Lower lobe of right lung (tissue), 2 donors: ENCODE measurements around the gene PTPMT1. TPM values are rescaled to one million over a fixed set of nuclear protein-coding genes. Genes with fewer than 3 reads are reported as not detected.
A peak's percentile ranks its signal among the peaks of the same experiment; 100 is the strongest.

Source experiments
- ATAC-seq, 2 donors: fragments of 200-7000 bp; cut with Tn5 transposase; one replicate each; pipeline ENCODE4 v1.9.1; 2020 to 2022; ENCODE audit warnings: mild to moderate bottlenecking in 2 of 2, moderate library complexity in 2 of 2
- DNase-seq: peaks from one replicate; pipeline ENCODE4 v3.0.0-alpha.2; 2020
- H3K27ac ChIP-seq: fragments of 200-600 bp; one replicate; pipeline ENCODE4 v1.8.0; 2022
- H3K27me3 ChIP-seq: fragments of 200-600 bp; one replicate; pipeline ENCODE4 v1.8.0; 2022; ENCODE audit warnings: low read depth
- H3K36me3 ChIP-seq: fragments of 200-600 bp; one replicate; pipeline ENCODE4 v1.8.0; 2022; ENCODE audit warnings: mild to moderate bottlenecking
- H3K4me1 ChIP-seq: fragments of 200-600 bp; one replicate; pipeline ENCODE4 v1.8.0; 2022
- H3K4me3 ChIP-seq: fragments of 200-600 bp; one replicate; pipeline ENCODE4 v1.8.0; 2022; ENCODE audit warnings: mild to moderate bottlenecking
- H3K9me3 ChIP-seq: fragments of 200-600 bp; one replicate; pipeline ENCODE4 v1.8.0; 2022
- CTCF ChIP-seq: fragments of 200-600 bp; IDR thresholded peaks from one replicate; pipeline ENCODE4 v1.8.0; 2022; ENCODE audit warnings: antibody characterized with exemption, mild to moderate bottlenecking
- intact Hi-C: fragments of 100-400 bp; cut with DNase I; formaldehyde crosslinking; loops from one replicate; pipeline ENCODE4 v1.11.0; 2022
- total RNA-seq: library from RNA; stranded (reverse); fragmentation: NEBNext Ultra II Directional; extraction: Animal tissue kit (Norgen Biotek cat#: 25700); gene quantifications from one replicate; pipeline ENCODE4 v1.2.1, GENCODE V29; 2021
- donor health status: DM: no; HTN: yes; CAD: no; lungs with severe emphysema.

Gene PTPMT1
- total RNA-seq, 1 donor from 2014 or later, result 78.1 TPM

GRCh38 chr11:47589977-47590861, 24.8 kb downstream of the PTPMT1 start:
- H3K4me3 ChIP-seq, result peak overlapping the region; percentile 33
- no peak for DNase-seq
- H3K4me1 ChIP-seq, result peaks cover 6% of the 10 kb centered on the region
- peaks cover 48% of the 10 kb centered on the region for H3K27me3 ChIP-seq
- ATAC-seq, result no peak
- no peaks in the 10 kb centered on the region for H3K9me3 ChIP-seq
- TF ChIP-seq CTCF, result no peak
- intact Hi-C loops, result no loop called here
- H3K36me3 ChIP-seq, result peaks cover under 1% of the 10 kb centered on the region
- H3K27ac ChIP-seq, result no peak overlapping the region

GRCh38 chr11:47591764-47592163, 26.4 kb downstream of the PTPMT1 start:
- no peak overlapping the region for H3K27ac ChIP-seq
- ATAC-seq (no peak), DNase-seq (no peak)
- H3K36me3 ChIP-seq, result no peaks in the 10 kb centered on the region
- peaks cover 6% of the 10 kb centered on the region for H3K4me1 ChIP-seq
- peaks cover 52% of the 10 kb centered on the region for H3K27me3 ChIP-seq
- no peaks in the 10 kb centered on the region for H3K9me3 ChIP-seq
- no peak overlapping the region for H3K4me3 ChIP-seq
- TF ChIP-seq CTCF, result no peak
- intact Hi-C loops, result no loop called here

- Histone ChIP-seq H3K9me3 (no peaks in the 10 kb centered on the region), H3K27me3 (peaks cover 52% of the 10 kb centered on the region), H3K4me1 (peaks cover 6% of the 10 kb centered on the region), H3K36me3 (no peaks in the 10 kb centered on the region), H3K4me3 (no peak overlapping the region), H3K27ac (no peak overlapping the region)
- TF ChIP-seq CTCF, result no peak
- DNase-seq, result no peak
- ATAC-seq, result no peak
- intact Hi-C loops, result no loop called here
Observed at GRCh38 chr11:47592251-47592650, 26.9 kb downstream of the PTPMT1 start.

- DNase-seq, result no peak
- no peak for ATAC-seq
- Histone ChIP-seq H3K4me3 (no peak overlapping the region), H3K27ac (no peak overlapping the region), H3K4me1 (peaks cover 6% of the 10 kb centered on the region), H3K9me3 (no peaks in the 10 kb centered on the region), H3K27me3 (peaks cover 52% of the 10 kb centered on the region), H3K36me3 (no peaks in the 10 kb centered on the region)
- intact Hi-C loops, result no loop called here
- TF ChIP-seq CTCF, result no peak
Observed at GRCh38 chr11:47592970-47593369, 27.6 kb downstream of the PTPMT1 start.

GRCh38 chr11:47593492-47593933, 28.1 kb downstream of the PTPMT1 start:
- Histone ChIP-seq H3K36me3 (no peaks in the 10 kb centered on the region), H3K27ac (no peak overlapping the region), H3K9me3 (no peaks in the 10 kb centered on the region), H3K27me3 (peaks cover 52% of the 10 kb centered on the region), H3K4me3 (no peak overlapping the region), H3K4me1 (peaks cover 6% of the 10 kb centered on the region)
- no peak for DNase-seq
- no peak for ATAC-seq
- intact Hi-C loops, result no loop called here
- TF ChIP-seq CTCF, result no peak
